Testis (tissue), 3 donors: ENCODE data around the gene FAM20A. TPM values are rescaled to one million over a fixed set of nuclear protein-coding genes. Genes with fewer than 3 reads are reported as not detected.
A peak's percentile ranks its signal among the peaks of the same experiment; 100 is the strongest.

Source experiments
- DNase-seq: peaks from one replicate; pipeline ENCODE4 v3.0.0-alpha.2; 2019
- H3K27ac ChIP-seq, 2 donors: fragments of 200-600 bp; sonication (generic); one replicate each; pipeline ENCODE4 v1.5.1; 2019
- H3K27me3 ChIP-seq: fragments of 200-600 bp; sonication (generic); one replicate; pipeline ENCODE4 v1.5.1; 2019
- H3K36me3 ChIP-seq: fragments of 200-600 bp; sonication (generic); one replicate; pipeline ENCODE4 v1.5.1; 2017; ENCODE audit warnings: low read depth; ENCODE audit errors: missing control alignments
- H3K4me1 ChIP-seq: fragments of 200-600 bp; sonication (generic); one replicate; pipeline ENCODE4 v1.5.1; 2019
- H3K4me3 ChIP-seq, 2 donors: fragments of 200-600 bp; sonication (generic); one replicate each; pipeline ENCODE4 v1.5.1; 2017 to 2019
- H3K9me3 ChIP-seq: fragments of 200-600 bp; sonication (generic); one replicate; pipeline ENCODE4 v1.5.1; 2017
- CTCF ChIP-seq, 3 experiments: fragments of 450-650 bp in 2 of 3; fragments of 200-600 bp in 1 of 3; sonication (generic) in 1 of 3; IDR thresholded peaks; one replicate each; pipeline ENCODE4 v1.5.1; 2016 to 2019; ENCODE audit warnings: antibody characterized with exemption in 3 of 3, mild to moderate bottlenecking in 2 of 3, moderate library complexity in 1 of 3
- POLR2A ChIP-seq: fragments of 450-650 bp; IDR thresholded peaks from one replicate; pipeline ENCODE4 v1.6.1; 2017; ENCODE audit warnings: antibody characterized with exemption, mild to moderate bottlenecking, moderate library complexity
- WGBS, 2 donors: methylation state at CpG; one replicate each; pipeline ENCODE4 v1.1.5; 2018; 5-methylcytosine and 5-hydroxymethylcytosine counted together
- intact Hi-C: fragments of 100-400 bp; cut with DNase I; formaldehyde crosslinking; loops from one replicate; pipeline ENCODE4 v1.15.1; 2023; ENCODE audit warnings: low total_unique reads
- polyA plus RNA-seq: library from polyadenylated mRNA; stranded (reverse); fragments of 350-450 nt; fragmentation: Illumina TruSeq; extraction: RNeasy Lipid Tissue Mini Kit (QIAGEN cat#74804); gene quantifications from one replicate; pipeline ENCODE4 v1.2.3, GENCODE V29; 2014; ENCODE audit warnings: low read depth, low replicate concordance; ENCODE audit not compliant: insufficient read depth
- total RNA-seq, 2 donors: library from RNA; depleted of rRNA; stranded (reverse); fragments of >200 nt; gene quantifications; one replicate each; pipeline ENCODE4 v1.2.3, GENCODE V29; 2016

FAM20A gene
- total and polyA plus RNA-seq, 3 donors from 2014 or later, result 70.5 to 96.0 (median 93.4) TPM

GRCh38 chr17:68605914-68606313, 4.7 kb upstream of the FAM20A start:
- H3K36me3 ChIP-seq, result no peaks in the 10 kb centered on the region
- no peaks in the 10 kb centered on the region for H3K9me3 ChIP-seq
- intact Hi-C loops, result no loop called here
- TF ChIP-seq POLR2A, result no peak
- no peak for TF ChIP-seq CTCF (IDR thresholded peaks at IDR 0.05)
- no peak for DNase-seq
- H3K4me1 ChIP-seq, result peaks cover 12% of the 10 kb centered on the region
- no peak overlapping the region for H3K27ac ChIP-seq
- 11 to 18% methylated on average over 1 of the region's 1 CpG for WGBS, 2 donors
- no peak overlapping the region for H3K4me3 ChIP-seq
- no peaks in the 10 kb centered on the region for H3K27me3 ChIP-seq

- TF ChIP-seq POLR2A (no peak), CTCF (IDR thresholded peaks at IDR 0.05) (no peak)
- H3K27me3 ChIP-seq, result no peaks in the 10 kb centered on the region
- WGBS, 2 donors, result 97 to 99% methylated on average over 3 of the region's 3 CpGs
- no peaks in the 10 kb centered on the region for H3K36me3 ChIP-seq
- H3K27ac ChIP-seq, result no peak overlapping the region
- no peak for DNase-seq
- no peaks in the 10 kb centered on the region for H3K9me3 ChIP-seq
- no peak overlapping the region for H3K4me3 ChIP-seq
- intact Hi-C loops, result no loop called here
- peaks cover 12% of the 10 kb centered on the region for H3K4me1 ChIP-seq
Observed at GRCh38 chr17:68603656-68604055, 2.5 kb upstream of the FAM20A start.

- Histone ChIP-seq H3K27ac (peak overlapping the region in 1 of 2 donors; percentile 58), H3K36me3 (no peaks in the 10 kb centered on the region), H3K4me1 (peaks cover 15% of the 10 kb centered on the region), H3K4me3 (no peak overlapping the region), H3K9me3 (no peaks in the 10 kb centered on the region), H3K27me3 (no peaks in the 10 kb centered on the region)
- intact Hi-C loops, result no loop called here
- DNase-seq, result no peak
- 67 to 82% methylated on average over 6 of the region's 6 CpGs for WGBS, 2 donors
- TF ChIP-seq POLR2A, result no peak
- TF ChIP-seq CTCF (IDR thresholded peaks at IDR 0.05), result no peak
Observed at GRCh38 chr17:68603027-68603426, 1.9 kb upstream of the FAM20A start.

- H3K4me1 ChIP-seq, result peaks cover 22% of the 10 kb centered on the region
- H3K4me3 ChIP-seq, result no peak overlapping the region
- no peaks in the 10 kb centered on the region for H3K27me3 ChIP-seq
- no peaks in the 10 kb centered on the region for H3K9me3 ChIP-seq
- no peaks in the 10 kb centered on the region for H3K36me3 ChIP-seq
- no peak for DNase-seq
- intact Hi-C loops, result no loop called here
- 53 to 59% methylated on average over 5 of the region's 5 CpGs for WGBS, 2 donors
- TF ChIP-seq POLR2A (no peak), CTCF (IDR thresholded peaks at IDR 0.05) (no peak)
- H3K27ac ChIP-seq, result peak overlapping the region in 1 of 2 donors; percentile 58
Observed at GRCh38 chr17:68602289-68602688, 1.1 kb upstream of the FAM20A start.

GRCh38 chr17:68601565-68602288, 560 bp upstream of the FAM20A start:
- intact Hi-C loops, result no loop called here
- Histone ChIP-seq H3K9me3 (no peaks in the 10 kb centered on the region), H3K4me3 (peak overlapping the region; percentile 82 to 93), H3K27ac (peak overlapping the region; percentile 84 to 96), H3K36me3 (no peaks in the 10 kb centered on the region), H3K27me3 (no peaks in the 10 kb centered on the region), H3K4me1 (peaks cover 27% of the 10 kb centered on the region)
- no peak for DNase-seq
- TF ChIP-seq CTCF (IDR thresholded peaks at IDR 0.05) (no peak), POLR2A (no peak)
- WGBS, 2 donors, result 27% methylated on average over 6 of the region's 6 CpGs
